DND-41 (cell line): ENCODE results near the gene KRTAP5-9.
"Not testable (repeated sequence)": the region's sequence is repeated elsewhere in the genome, so short reads cannot be mapped to it uniquely, and the experiment has no call there.

Experiments used
- ATAC-seq: fragments of 200-7000 bp; cut with Tn5 transposase; 3 replicates; pipeline ENCODE4 v1.9.1; 2021; ENCODE audit warnings: low read depth; ENCODE audit not compliant: insufficient read depth
- DNase-seq: peaks from one replicate; pipeline ENCODE4 v3.0.0-alpha.2; 2020
- H2AFZ ChIP-seq: 2 replicates; pipeline ENCODE4 v1.6.0; 2012; ENCODE audit warnings: low read depth, low read length
- H3K27ac ChIP-seq: 2 replicates; pipeline ENCODE4 v1.5.1; 2012; ENCODE audit warnings: low read length, inconsistent platforms
- H3K27me3 ChIP-seq: fragments of 200-600 bp; sonication (generic); 2 replicates; pipeline ENCODE4 v1.6.0; 2012; ENCODE audit warnings: low read length, mild to moderate bottlenecking, inconsistent platforms; ENCODE audit not compliant: insufficient read depth, poor library complexity
- H3K36me3 ChIP-seq: 2 replicates; pipeline ENCODE4 v1.5.1; 2012; ENCODE audit warnings: low read length, inconsistent platforms; ENCODE audit not compliant: insufficient read depth
- H3K4me1 ChIP-seq: 2 replicates; pipeline ENCODE4 v1.5.1; 2012; ENCODE audit warnings: mild to moderate bottlenecking, low read length; ENCODE audit not compliant: insufficient read depth
- H3K4me2 ChIP-seq: 2 replicates; pipeline ENCODE4 v1.6.0; 2012; ENCODE audit warnings: mild to moderate bottlenecking, moderate library complexity, low read length, inconsistent platforms; ENCODE audit not compliant: insufficient read depth
- H3K4me3 ChIP-seq, 2 experiments: fragments of 200-600 bp in 1 of 2; shearing (Covaris generic) in 1 of 2; 2 replicates each; pipeline ENCODE4 v1.5.1; 2012 to 2016; ENCODE audit warnings: inconsistent platforms in 2 of 2, low read length in 2 of 2, mild to moderate bottlenecking in 2 of 2, low read depth in 1 of 2, moderate library complexity in 1 of 2
- H3K79me2 ChIP-seq: 2 replicates; pipeline ENCODE4 v1.6.0; 2012; ENCODE audit warnings: low read length, inconsistent platforms; ENCODE audit not compliant: insufficient read depth
- H3K9ac ChIP-seq: 2 replicates; pipeline ENCODE4 v1.6.0; 2012; ENCODE audit warnings: low read depth, mild to moderate bottlenecking, inconsistent platforms, low read length, moderate library complexity
- H3K9me3 ChIP-seq: 2 replicates; pipeline ENCODE4 v1.5.1; 2012; ENCODE audit warnings: low read length, moderate library complexity, mild to moderate bottlenecking, inconsistent platforms; ENCODE audit not compliant: insufficient read depth, severe bottlenecking
- H4K20me1 ChIP-seq: 2 replicates; pipeline ENCODE4 v1.6.0; 2012; ENCODE audit warnings: low read length; ENCODE audit not compliant: insufficient read depth
- CTCF ChIP-seq: IDR thresholded peaks from 2 replicates; pipeline ENCODE4 v1.5.1; 2012; ENCODE audit warnings: borderline replicate concordance, low read length, moderate library complexity, mild to moderate bottlenecking; ENCODE audit not compliant: poor library complexity, severe bottlenecking; ENCODE audit errors: extremely low read depth
- EZH2 ChIP-seq: IDR thresholded peaks from 3 replicates; pipeline ENCODE4 v1.6.1; 2012; ENCODE audit warnings: borderline replicate concordance, low read depth, mild to moderate bottlenecking, moderate library complexity, low read length, inconsistent platforms; ENCODE audit not compliant: severe bottlenecking

Gene KRTAP5-9

DNA sequence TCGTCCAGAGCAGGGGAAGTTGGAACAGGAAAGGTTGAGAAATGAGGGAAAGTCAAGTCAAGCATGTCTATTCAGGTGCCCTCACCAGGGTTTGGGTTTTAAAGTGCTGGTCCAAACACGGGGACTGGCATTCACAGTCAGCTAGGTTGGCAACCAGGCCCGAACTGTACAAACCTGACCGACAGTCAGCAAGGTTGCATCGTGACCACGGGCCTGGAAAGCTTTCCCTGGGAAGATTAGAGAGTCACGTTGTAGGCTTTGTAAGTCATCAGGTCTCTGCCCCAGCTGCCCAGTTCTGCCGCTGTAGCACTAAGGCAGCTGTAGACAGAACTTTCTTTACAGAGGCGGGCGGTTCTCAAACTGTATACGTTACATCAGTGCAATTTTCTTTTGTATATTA lies 24.6 kb downstream of the KRTAP5-9 start:
- no peaks in the 10 kb centered on the region for H3K4me1 ChIP-seq
- DNase-seq = no peak

GRCh38 chr11:71574418-71574817 lies 26.2 kb downstream of the KRTAP5-9 start:
- H2AFZ ChIP-seq = no peak overlapping the region
- H3K79me2 ChIP-seq = no peaks in the 10 kb centered on the region
- DNase-seq = no peak
- H4K20me1 ChIP-seq = no peaks in the 10 kb centered on the region; the same call in 1 of the 2 replicates
- H3K9me3 ChIP-seq = no peaks in the 10 kb centered on the region
- H3K27me3 ChIP-seq = no peaks in the 10 kb centered on the region
- TF ChIP-seq EZH2 (no peak), CTCF (no peak)
- H3K4me3 ChIP-seq = no peak overlapping the region
- H3K4me2 ChIP-seq = no peak overlapping the region
- no peaks in the 10 kb centered on the region for H3K36me3 ChIP-seq
- H3K4me1 ChIP-seq = no peaks in the 10 kb centered on the region
- H3K9ac ChIP-seq = no peak overlapping the region
- H3K27ac ChIP-seq = no peak overlapping the region
- ATAC-seq = no peak

More for the DNA sequence above, 24.6 kb downstream of the KRTAP5-9 start:
- no peak overlapping the region for H2AFZ ChIP-seq
- H3K27me3 ChIP-seq = no peaks in the 10 kb centered on the region
- ATAC-seq = no peak
- no peak overlapping the region for H3K4me2 ChIP-seq
- H4K20me1 ChIP-seq = no peaks in the 10 kb centered on the region; the same call in 1 of the 2 replicates
- no peaks in the 10 kb centered on the region for H3K9me3 ChIP-seq
- H3K27ac ChIP-seq = no peak overlapping the region
- no peak for TF ChIP-seq CTCF
- no peak for TF ChIP-seq EZH2
- H3K36me3 ChIP-seq = no peaks in the 10 kb centered on the region
- no peak overlapping the region for H3K4me3 ChIP-seq
- no peak overlapping the region for H3K9ac ChIP-seq
- no peaks in the 10 kb centered on the region for H3K79me2 ChIP-seq

- H3K4me3 ChIP-seq = no peak overlapping the region
- no peak overlapping the region for H3K4me2 ChIP-seq
- H3K9ac ChIP-seq = no peak overlapping the region
- peaks cover 4% of the 10 kb centered on the region; the same call in 1 of the 2 replicates for H3K4me1 ChIP-seq
- H3K79me2 ChIP-seq = no peaks in the 10 kb centered on the region
- TF ChIP-seq EZH2 (no peak), CTCF (no peak)
- H3K27ac ChIP-seq = no peak overlapping the region
- DNase-seq = no peak
- H2AFZ ChIP-seq = no peak overlapping the region
- no peaks in the 10 kb centered on the region for H3K27me3 ChIP-seq
- no peak for ATAC-seq
- no peaks in the 10 kb centered on the region for H3K9me3 ChIP-seq
- no peaks in the 10 kb centered on the region; the same call in 1 of the 2 replicates for H4K20me1 ChIP-seq
- no peaks in the 10 kb centered on the region for H3K36me3 ChIP-seq
These were observed 27.7 kb downstream of the KRTAP5-9 start for GRCh38 chr11:71575723-71576424.

DNA sequence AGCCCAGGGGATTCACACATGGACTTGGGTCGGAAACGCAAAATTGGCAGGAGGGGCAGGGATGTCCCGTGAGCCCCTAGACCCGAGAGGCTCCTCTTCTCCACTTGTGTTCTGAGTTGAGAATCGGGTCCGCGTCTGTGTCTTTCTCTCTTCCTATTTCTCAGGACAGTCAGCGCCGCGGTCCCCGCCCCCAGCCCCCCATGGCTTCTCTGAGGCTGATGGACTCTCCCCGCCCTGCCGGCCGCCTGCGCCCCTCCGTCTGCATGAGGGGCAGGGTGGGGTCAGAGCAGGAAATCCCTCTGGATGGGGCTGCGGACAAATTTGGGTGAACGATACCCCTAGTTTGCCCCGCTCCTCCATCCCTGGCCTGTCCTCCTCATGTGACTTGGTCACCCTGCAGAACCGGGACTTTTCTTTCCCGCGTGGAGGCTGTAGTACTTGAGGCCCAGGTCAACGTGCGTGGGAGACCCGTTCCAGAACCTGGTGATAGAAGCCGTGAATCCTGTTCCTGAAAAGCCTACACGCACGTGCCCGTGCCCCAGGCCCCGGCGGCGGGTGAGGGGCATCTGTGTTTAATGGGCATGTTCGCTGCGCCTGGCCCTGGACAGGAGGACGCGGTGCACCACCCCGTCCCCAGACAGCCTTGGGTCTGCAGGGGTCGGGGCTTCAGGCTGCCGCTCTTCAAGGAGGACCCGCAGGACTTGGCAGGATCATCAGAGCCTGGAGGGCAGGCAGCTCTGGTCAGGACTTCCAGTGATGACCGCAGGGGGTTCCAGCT lies 28.7 kb downstream of the KRTAP5-9 start:
- not testable (repeated sequence) for H3K79me2 ChIP-seq, H3K4me3 ChIP-seq, DNase-seq, H3K27me3 ChIP-seq, H3K4me2 ChIP-seq, H3K9me3 ChIP-seq, H3K36me3 ChIP-seq, H3K27ac ChIP-seq, H4K20me1 ChIP-seq, H3K4me1 ChIP-seq, ATAC-seq, H3K9ac ChIP-seq, H2AFZ ChIP-seq
